PC-9 (cell line): ENCODE measurements around the gene CYBRD1. TPM values are rescaled to one million over a fixed set of nuclear protein-coding genes. Genes with fewer than 3 reads are reported as not detected.

Experiments
- BruUV-seq: library from RNA; stranded (reverse); fragments of 400-500 nt; replicated peaks from 2 replicates; lab custom pipeline; 2021; lab: Mats Ljungman, UMichigan
- CTCF ChIA-PET: fragments of 300-600 bp; sonication (Branson Sonifier 250); formaldehyde crosslinking; loops from one replicate; lab custom pipeline; 2022; ENCODE audit warnings: antibody characterized with exemption; lab: Charles Lee
- POLR2A ChIA-PET: fragments of 300-600 bp; sonication (Branson Sonifier 250); formaldehyde crosslinking; loops from one replicate; lab custom pipeline; 2022; ENCODE audit warnings: antibody characterized with exemption; ENCODE audit not compliant: unreplicated experiment; lab: Charles Lee
- DNase-seq, 2 experiments: peaks; one replicate each; pipeline versions ENCODE4 v3.0.0 to v3.0.0-alpha.2; 2015 to 2022; ENCODE audit warnings: mixed read lengths in 1 of 2
- H2AFZ ChIP-seq: fragments of 200-600 bp; sonication (generic); 2 replicates; pipeline ENCODE4 v1.8.1; 2017; ENCODE audit warnings: antibody characterized with exemption
- H3F3A ChIP-seq: fragments of 200-600 bp; sonication (generic); 2 replicates; pipeline ENCODE4 v1.8.1; 2017; ENCODE audit warnings: antibody characterized with exemption, mild to moderate bottlenecking, low read depth; ENCODE audit not compliant: insufficient read depth
- H3K27ac ChIP-seq: fragments of 200-600 bp; sonication (generic); 2 replicates; pipeline ENCODE4 v1.6.1; 2016; ENCODE audit warnings: mixed run types
- H3K27me3 ChIP-seq: fragments of 200-600 bp; sonication (generic); 2 replicates; pipeline ENCODE4 v1.6.1; 2016; ENCODE audit warnings: low read depth, mixed run types; ENCODE audit not compliant: insufficient read depth
- H3K36me3 ChIP-seq: fragments of 200-600 bp; sonication (generic); 2 replicates; pipeline ENCODE4 v1.6.1; 2016; ENCODE audit warnings: low read depth, mixed run types
- H3K4me1 ChIP-seq: fragments of 200-600 bp; sonication (generic); replicated peaks from 2 replicates; pipeline ENCODE4 v1.6.1; 2016; ENCODE audit warnings: mixed run types; ENCODE audit not compliant: insufficient read depth
- H3K4me2 ChIP-seq: fragments of 200-600 bp; sonication (generic); 2 replicates; pipeline ENCODE4 v1.6.1; 2017; ENCODE audit warnings: mixed run types
- H3K4me3 ChIP-seq: fragments of 200-600 bp; sonication (generic); 2 replicates; pipeline ENCODE4 v1.6.1; 2016; ENCODE audit warnings: mixed run types
- H3K79me2 ChIP-seq: fragments of 200-600 bp; sonication (generic); 2 replicates; pipeline ENCODE4 v1.6.1; 2017; ENCODE audit warnings: low read depth, mixed run types
- H3K9me2 ChIP-seq: fragments of 200-600 bp; sonication (generic); 2 replicates; pipeline ENCODE4 v1.8.1; 2017; ENCODE audit warnings: mild to moderate bottlenecking; ENCODE audit not compliant: insufficient read depth
- H3K9me3 ChIP-seq: fragments of 200-600 bp; sonication (generic); 2 replicates; pipeline ENCODE4 v1.8.1; 2016; ENCODE audit warnings: low read depth; ENCODE audit not compliant: insufficient read depth
- H4K20me1 ChIP-seq: fragments of 200-600 bp; sonication (generic); 2 replicates; pipeline ENCODE4 v1.8.1; 2017; ENCODE audit not compliant: insufficient read depth
- CTCF ChIP-seq: fragments of 200-600 bp; sonication (generic); conservative IDR thresholded peaks from 2 replicates; pipeline ENCODE4 v1.6.1; 2017; ENCODE audit warnings: mixed run types, antibody characterized with exemption, mild to moderate bottlenecking, moderate library complexity
- EZH2 ChIP-seq: fragments of 200-600 bp; sonication (generic); IDR thresholded peaks from 2 replicates; pipeline ENCODE4 v1.8.0; 2017; ENCODE audit warnings: antibody characterized with exemption, low read depth
- intact Hi-C: fragments of 100-400 bp; cut with micrococcal nuclease; formaldehyde crosslinking; loops from one replicate; pipeline ENCODE4 v1.10.0; 2022; ENCODE audit not compliant: unreplicated experiment
- total RNA-seq: library from RNA; stranded (reverse); gene quantifications from 2 replicates; pipeline ENCODE4 v1.2.3, GENCODE V29; 2021

Gene CYBRD1
- total RNA-seq, 1 experiment from 2014 or later, result 125 TPM

- no peaks in the 10 kb centered on the region for H3K79me2 ChIP-seq
- no peak overlapping the region for H3K4me3 ChIP-seq
- H3K4me2 ChIP-seq, result no peak overlapping the region
- no peak overlapping the region for H2AFZ ChIP-seq
- ChIA-PET POLR2A (no interaction called here), CTCF (no interaction called here)
- TF ChIP-seq CTCF (no peak), EZH2 (no peak)
- no peaks in the 10 kb centered on the region for H3K9me3 ChIP-seq
- intact Hi-C loops, result no loop called here
- no peak overlapping the region for H3K27ac ChIP-seq
- TSS peak; percentile 23 for BruUV-seq
- no peaks in the 10 kb centered on the region; the same call in 1 of the 2 replicates for H3F3A ChIP-seq
- H3K9me2 ChIP-seq, result no peaks in the 10 kb centered on the region
- DNase-seq, result no peak
- H3K4me1 ChIP-seq, result no peaks in the 10 kb centered on the region
- no peaks in the 10 kb centered on the region for H3K27me3 ChIP-seq
- 0 out of 2 replicates have a peak, but pooled peaks cover 3% of the 10 kb centered on the region for H3K36me3 ChIP-seq
- no peaks in the 10 kb centered on the region for H4K20me1 ChIP-seq
Measured at GRCh38 chr2:171554991-171555615, 32.8 kb downstream of the CYBRD1 start.

GRCh38 chr2:171557363-171557762 lies 35.1 kb downstream of the CYBRD1 start:
- no TSS peak for BruUV-seq
- intact Hi-C loops, result no loop called here
- H3K36me3 ChIP-seq, result 0 out of 2 replicates have a peak, but pooled peaks cover 3% of the 10 kb centered on the region
- no peak for TF ChIP-seq EZH2
- TF ChIP-seq CTCF, result no peak
- no peaks in the 10 kb centered on the region for H4K20me1 ChIP-seq
- no peaks in the 10 kb centered on the region for H3K27me3 ChIP-seq
- ChIA-PET CTCF (no interaction called here), POLR2A (no interaction called here)
- H3K9me2 ChIP-seq, result no peaks in the 10 kb centered on the region
- no peak overlapping the region for H2AFZ ChIP-seq
- no peaks in the 10 kb centered on the region; the same call in 1 of the 2 replicates for H3F3A ChIP-seq
- no peak overlapping the region for H3K4me3 ChIP-seq
- H3K9me3 ChIP-seq, result no peaks in the 10 kb centered on the region
- no peaks in the 10 kb centered on the region for H3K4me1 ChIP-seq
- H3K4me2 ChIP-seq, result no peak overlapping the region
- no peaks in the 10 kb centered on the region for H3K79me2 ChIP-seq
- DNase-seq, result no peak
- no peak overlapping the region for H3K27ac ChIP-seq

- DNase-seq, result no peak
- TF ChIP-seq CTCF (no peak), EZH2 (no peak)
- no peaks in the 10 kb centered on the region for H3K9me2 ChIP-seq
- H3K4me1 ChIP-seq, result peaks cover 10% of the 10 kb centered on the region
- no peaks in the 10 kb centered on the region for H3K79me2 ChIP-seq
- no peak overlapping the region for H2AFZ ChIP-seq
- peaks cover 4% of the 10 kb centered on the region; the same call in 1 of the 2 replicates for H3F3A ChIP-seq
- no TSS peak for BruUV-seq
- H3K36me3 ChIP-seq, result no peaks in the 10 kb centered on the region
- H3K4me2 ChIP-seq, result no peak overlapping the region
- intact Hi-C loops, result no loop called here
- ChIA-PET POLR2A (no interaction called here), CTCF (no interaction called here)
- no peak overlapping the region for H3K27ac ChIP-seq
- no peak overlapping the region for H3K4me3 ChIP-seq
- H3K9me3 ChIP-seq, result no peaks in the 10 kb centered on the region
- H3K27me3 ChIP-seq, result no peaks in the 10 kb centered on the region
- no peaks in the 10 kb centered on the region for H4K20me1 ChIP-seq
Measured at GRCh38 chr2:171563301-171563700, 41.0 kb downstream of the CYBRD1 start.
